AG04449 (cell line): ENCODE results near the gene CSF2RB.

ENCODE experiments used
- CTCF ChIA-PET: fragments of 350-600 bp; formaldehyde crosslinking; extraction: SDS; loops from one replicate; lab custom pipeline; 2021; ENCODE audit warnings: antibody characterized with exemption; lab: Yijun Ruan, JAX
- POLR2A ChIA-PET: fragments of 400-600, 350-600 bp; formaldehyde crosslinking; extraction: SDS; loops from one replicate; lab custom pipeline; 2020; ENCODE audit warnings: antibody characterized with exemption, inconsistent platforms; lab: Yijun Ruan, JAX
- DNase-seq: peaks from one replicate; pipeline ENCODE4 v3.0.0-alpha.2; 2010; ENCODE audit warnings: low read depth, low spot score
- H3K4me3 ChIP-seq: 2 replicates; pipeline ENCODE4 v1.5.1; 2011; ENCODE audit warnings: low read depth, mild to moderate bottlenecking, control low read depth, low read length
- TF ChIP-seq, protein P1 (sequence below): IDR thresholded peaks from one replicate; pipeline ENCODE4 v1.5.1; 2011; ENCODE audit warnings: mild to moderate bottlenecking, moderate library complexity, low read length, control low read depth, inconsistent platforms; ENCODE audit not compliant: insufficient read depth; ENCODE audit errors: missing control alignments

Gene CSF2RB

GRCh38 chr22:36900880-36901279 is 12.5 kb upstream of the CSF2RB start:
- POLR2A ChIA-PET = no interaction called here
- no peak overlapping the region for H3K4me3 ChIP-seq
- TF ChIP-seq, protein P1, sequence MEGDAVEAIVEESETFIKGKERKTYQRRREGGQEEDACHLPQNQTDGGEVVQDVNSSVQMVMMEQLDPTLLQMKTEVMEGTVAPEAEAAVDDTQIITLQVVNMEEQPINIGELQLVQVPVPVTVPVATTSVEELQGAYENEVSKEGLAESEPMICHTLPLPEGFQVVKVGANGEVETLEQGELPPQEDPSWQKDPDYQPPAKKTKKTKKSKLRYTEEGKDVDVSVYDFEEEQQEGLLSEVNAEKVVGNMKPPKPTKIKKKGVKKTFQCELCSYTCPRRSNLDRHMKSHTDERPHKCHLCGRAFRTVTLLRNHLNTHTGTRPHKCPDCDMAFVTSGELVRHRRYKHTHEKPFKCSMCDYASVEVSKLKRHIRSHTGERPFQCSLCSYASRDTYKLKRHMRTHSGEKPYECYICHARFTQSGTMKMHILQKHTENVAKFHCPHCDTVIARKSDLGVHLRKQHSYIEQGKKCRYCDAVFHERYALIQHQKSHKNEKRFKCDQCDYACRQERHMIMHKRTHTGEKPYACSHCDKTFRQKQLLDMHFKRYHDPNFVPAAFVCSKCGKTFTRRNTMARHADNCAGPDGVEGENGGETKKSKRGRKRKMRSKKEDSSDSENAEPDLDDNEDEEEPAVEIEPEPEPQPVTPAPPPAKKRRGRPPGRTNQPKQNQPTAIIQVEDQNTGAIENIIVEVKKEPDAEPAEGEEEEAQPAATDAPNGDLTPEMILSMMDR = no peak
- CTCF ChIA-PET = no interaction called here
- no peak for DNase-seq

DNA sequence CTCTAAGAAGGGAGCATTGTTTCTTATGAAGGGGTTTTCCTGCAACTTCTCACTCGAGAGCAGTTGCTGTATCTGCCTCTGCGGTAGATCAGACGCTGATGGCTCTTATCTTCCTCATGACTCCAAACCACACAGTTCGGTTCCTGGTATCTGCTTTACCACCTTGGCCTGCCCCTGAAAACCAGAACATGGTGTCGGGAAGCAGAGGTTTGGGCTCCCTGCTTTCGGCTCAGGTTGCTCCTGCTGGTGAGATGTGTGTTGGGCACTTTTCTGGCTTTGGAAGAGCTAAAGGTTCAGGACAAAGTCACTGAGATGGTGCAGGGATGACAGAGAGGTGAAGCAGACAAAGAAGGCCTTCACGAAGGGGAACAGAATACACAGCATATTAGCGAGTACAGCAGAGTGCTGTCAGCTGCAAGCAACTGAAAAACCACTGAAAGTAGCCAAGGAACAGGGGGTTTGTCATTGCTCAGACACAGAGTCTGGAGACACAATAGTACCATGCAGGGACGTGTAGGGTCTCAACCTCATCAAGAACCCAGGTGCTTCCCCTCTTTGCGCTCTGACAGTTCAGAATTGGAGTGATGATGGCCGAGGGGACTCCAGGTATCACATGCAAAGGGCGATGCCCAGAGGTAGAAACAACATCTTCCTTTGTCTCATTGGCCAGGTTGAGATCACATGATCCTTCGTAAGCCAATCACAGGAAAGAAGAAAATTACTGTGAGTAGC is 11.9 kb upstream of the CSF2RB start:
- DNase-seq = no peak
- H3K4me3 ChIP-seq = no peak overlapping the region
- POLR2A ChIA-PET = no interaction called here
- TF ChIP-seq, protein P1 = no peak
- CTCF ChIA-PET = no interaction called here

- no peak for DNase-seq
- POLR2A ChIA-PET = no interaction called here
- TF ChIP-seq, protein P1 = no peak
- H3K4me3 ChIP-seq = no peak overlapping the region
- CTCF ChIA-PET = interaction anchor here (0.8 kb wide), 1 partner anchor 76 kb away, joined by 3 read pairs; no protein-coding TSS in a partner anchor
Observed at GRCh38 chr22:36902143-36902926, 11.1 kb upstream of the CSF2RB start.

- DNase-seq = no peak
- POLR2A ChIA-PET = no interaction called here
- CTCF ChIA-PET = no interaction called here
- no peak overlapping the region for H3K4me3 ChIP-seq
- TF ChIP-seq, protein P1 = no peak
Observed at GRCh38 chr22:36904260-36904880, 9.1 kb upstream of the CSF2RB start.

- ChIA-PET CTCF (interaction anchor here (1.2 to 1.5 kb wide), 3 partner anchors 34 to 70 kb away, joined by 4 to 5 read pairs (median 4); no protein-coding TSS in a partner anchor), POLR2A (no interaction called here)
- TF ChIP-seq, protein P1 = no peak
- H3K4me3 ChIP-seq = no peak overlapping the region
- DNase-seq = no peak
Observed at GRCh38 chr22:36907253-36908195, 5.9 kb upstream of the CSF2RB start.
